Measurements from ENCODE around the gene FAAP20.

DNA sequence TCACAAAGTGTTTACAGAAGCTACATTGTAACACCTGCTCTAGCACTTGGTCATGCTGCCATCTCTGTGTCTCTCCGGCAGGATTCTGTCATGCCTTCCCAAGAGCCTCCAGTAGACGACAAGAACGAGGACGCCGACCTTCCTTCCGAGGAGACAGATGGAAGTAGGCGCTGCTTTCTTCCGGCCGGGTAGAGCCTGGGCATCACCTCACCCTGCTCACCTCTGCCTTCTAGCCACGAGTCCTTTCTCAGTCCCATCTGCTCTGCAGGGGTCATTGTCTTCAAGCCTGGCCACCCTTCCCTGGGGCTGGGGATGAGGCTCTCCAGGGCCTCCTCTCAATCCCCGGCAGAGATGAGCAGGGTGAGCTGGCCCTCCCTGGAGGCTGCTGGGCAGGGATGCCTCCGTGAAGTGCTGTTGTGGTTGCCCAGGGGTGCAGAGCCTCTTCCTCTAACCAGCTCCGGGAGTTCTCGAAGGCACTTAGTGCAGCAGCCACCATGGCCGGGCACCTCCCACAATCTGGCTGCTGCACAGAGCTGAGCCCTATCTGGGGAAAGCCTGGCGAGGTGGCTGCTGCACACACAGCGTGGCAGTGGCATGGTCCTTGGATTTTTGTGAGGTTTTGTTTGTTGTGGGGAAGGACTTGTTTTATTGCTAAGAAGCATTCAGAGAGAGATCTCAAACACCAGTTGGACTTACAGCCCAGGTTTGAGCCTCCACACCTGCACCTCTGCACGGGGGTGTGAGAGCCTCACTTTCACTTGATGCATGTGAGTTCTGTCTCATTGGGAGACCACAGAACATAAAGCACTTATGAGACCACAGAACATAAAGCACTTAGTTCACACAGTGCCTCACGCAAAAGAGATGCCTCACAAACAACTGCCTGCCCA lies 48.4 kb downstream of the FAAP20 start:
- no peak for TF ChIP-seq CTCF (IDR thresholded peaks at IDR 0.05)
- TF ChIP-seq EZH2 (IDR thresholded peaks at IDR 0.05; ENCODE audit: borderline replicate concordance, insufficient read depth, low read depth, low read length, poor library complexity, severe bottlenecking): no peak

All from B cell (primary cell).